T-helper 1 cell treated with Interleukin-12 subunit alpha and Interleukin-12 subunit beta and Interleukin-4 antibody, amounts not matched to agents 30 μg/mL and 1 μg/mL, for 36 hours (primary cell): ENCODE data around the gene FHAD1.
"Not testable (repeated sequence)": the region's sequence is repeated elsewhere in the genome, so short reads cannot be mapped to it uniquely, and the experiment has no call there.

Source experiments
- H3K27ac Mint-ChIP-seq: one replicate; pipeline ENCODE4 v1.8.0; 2021; ENCODE audit warnings: mild to moderate bottlenecking, mixed read lengths
- H3K27me3 Mint-ChIP-seq: one replicate; pipeline ENCODE4 v1.8.0; 2021; ENCODE audit warnings: low read depth, mixed read lengths
- H3K36me3 Mint-ChIP-seq: one replicate; pipeline ENCODE4 v1.8.0; 2021; ENCODE audit warnings: low read depth, mixed read lengths
- H3K4me1 Mint-ChIP-seq: one replicate; pipeline ENCODE4 v1.8.0; 2021; ENCODE audit warnings: low read depth, mixed read lengths
- H3K4me3 Mint-ChIP-seq: one replicate; pipeline ENCODE4 v1.8.0; 2021; ENCODE audit warnings: mild to moderate bottlenecking, moderate library complexity, mixed read lengths
- H3K9me3 Mint-ChIP-seq: one replicate; pipeline ENCODE4 v1.8.0; 2021; ENCODE audit warnings: mixed read lengths

The FHAD1 gene

DNA sequence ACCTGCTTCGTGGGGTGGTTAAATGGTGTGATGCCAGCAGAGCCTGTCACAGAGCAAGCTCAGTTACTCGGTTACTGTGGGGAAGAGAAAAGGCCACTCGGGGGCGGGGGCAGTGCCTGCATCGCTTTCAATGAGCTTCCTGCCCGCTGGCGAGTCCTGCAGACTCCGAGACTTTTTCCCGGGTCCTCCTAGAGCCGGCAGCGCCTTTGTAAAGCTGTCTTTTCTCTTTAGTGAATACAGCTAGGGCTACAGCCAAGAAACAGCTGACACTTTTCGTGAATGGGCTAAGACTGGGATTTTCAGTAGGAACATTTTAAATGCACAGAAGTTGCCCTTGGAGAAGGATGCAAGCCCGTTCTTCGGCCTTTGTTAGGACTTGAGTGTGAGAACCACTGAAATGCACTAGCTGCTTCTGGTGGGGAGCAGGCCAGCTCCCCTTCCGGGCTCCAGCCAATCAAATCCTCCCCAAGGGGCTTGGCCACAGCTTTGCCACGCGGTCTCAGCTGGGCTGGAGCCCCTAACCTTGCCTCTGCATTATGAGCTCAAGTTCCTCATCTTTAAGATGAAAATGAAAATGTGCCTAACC, 139.2 kb downstream of the FHAD1 start:
- Mint-ChIP-seq H3K4me1 (peaks cover 9% of the 10 kb centered on the region), H3K27me3 (peaks cover 45% of the 10 kb centered on the region), H3K9me3 (no peaks in the 10 kb centered on the region), H3K36me3 (no peaks in the 10 kb centered on the region), H3K27ac (no peak overlapping the region), H3K4me3 (no peak overlapping the region)

- Mint-ChIP-seq H3K4me3 (no peak overlapping the region), H3K27me3 (peaks cover 37% of the 10 kb centered on the region), H3K36me3 (no peaks in the 10 kb centered on the region)
These were observed 141.3 kb downstream of the FHAD1 start for GRCh38 chr1:15388201-15388880.

DNA sequence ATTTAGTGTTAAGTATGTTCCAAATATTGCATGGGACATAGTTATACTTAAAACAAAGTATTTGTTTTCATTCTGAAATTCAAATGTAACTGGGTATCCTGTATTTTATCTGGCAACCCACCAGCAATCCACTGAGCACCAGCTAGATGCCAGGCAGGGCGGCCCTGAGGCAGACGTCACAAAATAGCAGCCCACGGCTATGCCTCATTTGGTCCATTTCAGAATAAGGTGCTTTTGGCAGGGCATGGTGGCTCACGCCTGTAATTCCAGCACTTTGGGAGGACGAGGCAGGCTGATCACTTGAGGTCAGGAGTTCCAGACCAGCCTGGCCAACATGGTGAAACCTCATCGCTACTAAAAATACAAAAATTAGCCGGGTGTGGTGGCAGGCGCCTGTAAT, 142.8 kb downstream of the FHAD1 start:
- not testable (repeated sequence) for H3K27ac Mint-ChIP-seq, H3K4me3 Mint-ChIP-seq, H3K36me3 Mint-ChIP-seq, H3K9me3 Mint-ChIP-seq, H3K4me1 Mint-ChIP-seq
- H3K27me3 Mint-ChIP-seq = peaks cover 34% of the 10 kb centered on the region

More at GRCh38 chr1:15388201-15388880, 141.3 kb downstream of the FHAD1 start:
- peaks cover 9% of the 10 kb centered on the region for H3K4me1 Mint-ChIP-seq
- no peaks in the 10 kb centered on the region for H3K9me3 Mint-ChIP-seq
- H3K27ac Mint-ChIP-seq = no peak overlapping the region

DNA sequence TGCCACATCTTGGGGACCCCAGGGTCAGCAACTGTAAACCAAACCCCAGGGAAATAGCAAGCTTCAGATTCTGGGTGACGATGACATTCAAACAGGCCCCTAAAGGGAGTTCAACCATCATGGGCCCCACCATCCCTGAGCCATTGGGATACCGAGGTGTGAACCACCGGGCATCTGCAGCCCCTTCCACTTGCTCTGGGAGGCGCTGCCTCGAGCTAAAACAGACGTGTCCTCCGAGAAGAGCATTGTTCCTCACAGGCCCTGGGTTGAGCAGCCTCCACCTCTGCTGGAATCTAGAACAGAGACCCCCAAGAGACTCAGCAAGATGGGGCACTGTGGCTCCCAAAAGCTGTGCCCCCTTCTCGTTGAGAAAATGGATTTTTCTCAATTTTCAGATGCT, 143.6 kb downstream of the FHAD1 start:
- Mint-ChIP-seq H3K27me3 (peaks cover 31% of the 10 kb centered on the region), H3K27ac (no peak overlapping the region), H3K9me3 (no peaks in the 10 kb centered on the region), H3K36me3 (no peaks in the 10 kb centered on the region), H3K4me1 (peaks cover 6% of the 10 kb centered on the region), H3K4me3 (no peak overlapping the region)

- Mint-ChIP-seq H3K27ac (no peak overlapping the region), H3K4me3 (no peak overlapping the region), H3K27me3 (peaks cover 28% of the 10 kb centered on the region), H3K4me1 (no peaks in the 10 kb centered on the region), H3K36me3 (no peaks in the 10 kb centered on the region), H3K9me3 (no peaks in the 10 kb centered on the region)
These were observed 144.3 kb downstream of the FHAD1 start for GRCh38 chr1:15391366-15391765.

DNA sequence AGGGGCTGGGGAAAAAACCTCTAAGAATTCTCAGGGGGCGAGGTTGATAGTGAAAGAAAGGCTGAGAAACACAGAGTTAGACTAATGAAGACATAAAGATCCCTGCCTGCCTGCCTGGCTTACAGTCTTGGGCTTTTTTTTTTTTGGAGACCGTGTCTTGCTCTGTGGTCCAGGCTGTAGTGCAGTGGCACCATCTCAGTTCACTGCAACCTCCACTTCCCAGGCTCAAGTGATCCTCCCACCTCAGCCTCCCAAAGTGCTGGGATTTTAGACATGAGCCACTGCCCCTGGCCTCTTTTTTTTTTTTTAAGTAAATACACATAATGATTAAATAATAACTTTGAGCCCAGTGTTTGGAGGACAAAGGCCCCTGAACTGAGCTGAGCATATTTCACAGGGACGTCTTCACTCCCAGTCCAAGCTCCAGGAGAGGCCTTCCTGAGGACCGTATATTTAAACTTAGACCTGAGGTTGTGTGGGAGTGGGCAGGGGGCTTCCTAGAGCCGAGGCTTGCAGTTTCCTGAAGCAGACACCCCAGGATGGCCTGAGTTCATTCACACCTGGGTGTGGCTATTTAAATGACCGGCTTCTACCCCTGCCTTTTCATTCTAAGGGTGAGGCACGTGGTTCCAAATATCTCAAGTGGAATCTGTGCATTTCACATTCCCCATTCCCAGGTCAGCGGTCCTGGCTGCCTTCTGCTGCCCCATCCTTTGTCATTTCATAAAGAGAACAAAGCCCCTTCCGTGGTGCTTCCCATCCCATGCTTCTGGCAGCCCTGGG, 146.6 kb downstream of the FHAD1 start:
- peaks cover 15% of the 10 kb centered on the region for H3K27me3 Mint-ChIP-seq
- H3K36me3 Mint-ChIP-seq = no peaks in the 10 kb centered on the region
- no peak overlapping the region for H3K4me3 Mint-ChIP-seq
- H3K9me3 Mint-ChIP-seq = peaks cover 4% of the 10 kb centered on the region
- no peaks in the 10 kb centered on the region for H3K4me1 Mint-ChIP-seq
- no peak overlapping the region for H3K27ac Mint-ChIP-seq

GRCh38 chr1:15394258-15394690, 147.3 kb downstream of the FHAD1 start:
- Mint-ChIP-seq H3K4me3 (no peak overlapping the region), H3K36me3 (no peaks in the 10 kb centered on the region), H3K9me3 (peaks cover 4% of the 10 kb centered on the region), H3K27ac (no peak overlapping the region), H3K4me1 (no peaks in the 10 kb centered on the region), H3K27me3 (peaks cover 9% of the 10 kb centered on the region)

GRCh38 chr1:15397236-15397635, 150.2 kb downstream of the FHAD1 start:
- Mint-ChIP-seq H3K4me3 (no peak overlapping the region), H3K27me3 (peaks cover 9% of the 10 kb centered on the region), H3K27ac (no peak overlapping the region), H3K9me3 (peaks cover 8% of the 10 kb centered on the region), H3K4me1 (peaks cover 5% of the 10 kb centered on the region), H3K36me3 (peaks cover 1% of the 10 kb centered on the region)

DNA sequence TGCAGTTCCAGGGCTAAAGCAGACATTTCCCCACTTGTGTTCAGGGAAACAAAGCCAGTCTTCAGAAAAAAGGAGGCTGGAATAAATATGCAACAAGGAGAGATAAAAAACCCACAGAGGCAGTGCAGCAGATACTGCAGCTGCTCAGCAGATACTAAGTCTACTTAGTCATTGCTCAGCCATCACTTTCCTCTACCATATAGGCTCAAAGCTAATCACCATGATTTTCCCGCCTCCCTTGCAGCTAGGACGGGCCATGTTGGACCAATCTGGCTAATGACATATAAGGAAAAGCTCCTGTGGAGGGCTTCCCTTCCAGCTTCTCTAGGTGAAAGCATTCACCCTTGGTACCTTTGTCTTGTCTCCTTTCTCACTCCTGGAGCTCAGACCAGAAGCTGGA, 152.7 kb downstream of the FHAD1 start:
- Mint-ChIP-seq H3K27me3 (peaks cover 6% of the 10 kb centered on the region), H3K4me3 (no peak overlapping the region), H3K36me3 (peaks cover 1% of the 10 kb centered on the region), H3K9me3 (peaks cover 8% of the 10 kb centered on the region), H3K4me1 (peaks cover 5% of the 10 kb centered on the region), H3K27ac (no peak overlapping the region)

- Mint-ChIP-seq H3K9me3 (peaks cover 8% of the 10 kb centered on the region), H3K4me1 (peaks cover 5% of the 10 kb centered on the region), H3K27me3 (peaks cover 9% of the 10 kb centered on the region), H3K27ac (no peak overlapping the region), H3K4me3 (no peak overlapping the region), H3K36me3 (peaks cover 1% of the 10 kb centered on the region)
These were observed 153.6 kb downstream of the FHAD1 start for GRCh38 chr1:15400627-15401026.

GRCh38 chr1:15401391-15402055, 154.5 kb downstream of the FHAD1 start:
- H3K27ac Mint-ChIP-seq = no peak overlapping the region
- H3K4me3 Mint-ChIP-seq = no peak overlapping the region
- H3K9me3 Mint-ChIP-seq = peaks cover 8% of the 10 kb centered on the region
- peaks cover 5% of the 10 kb centered on the region for H3K4me1 Mint-ChIP-seq
- H3K27me3 Mint-ChIP-seq = peaks cover 15% of the 10 kb centered on the region
- H3K36me3 Mint-ChIP-seq = peaks cover 1% of the 10 kb centered on the region

DNA sequence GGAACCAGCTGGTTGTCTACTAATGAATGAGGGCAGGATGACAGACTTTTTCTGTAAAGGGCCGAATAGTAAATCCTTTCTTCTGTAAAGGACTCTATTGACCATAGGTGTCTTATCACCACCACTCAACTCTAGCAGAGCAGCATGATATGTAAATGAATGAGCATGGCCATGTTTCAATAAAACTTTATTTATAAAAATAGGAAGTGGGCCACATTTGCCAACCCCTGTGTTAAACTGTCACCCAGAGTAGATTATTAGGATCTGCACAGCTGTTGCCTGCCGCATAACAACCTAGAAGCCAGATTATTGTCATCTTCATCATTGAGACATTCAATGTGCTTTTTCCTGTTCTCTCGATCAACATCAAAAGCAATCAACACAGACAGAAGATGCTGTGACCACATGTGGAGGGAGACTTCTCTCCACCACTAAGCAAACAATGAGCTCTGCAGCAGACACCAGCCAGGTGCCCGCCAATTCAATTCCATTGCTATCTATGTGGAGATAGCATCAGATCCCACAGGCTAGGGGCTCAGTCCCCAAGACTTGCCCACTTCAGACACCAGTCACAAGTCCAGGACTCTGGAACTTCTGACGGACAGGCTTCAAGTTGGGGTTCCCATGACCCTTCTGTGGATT, 155.9 kb downstream of the FHAD1 start:
- peaks cover 9% of the 10 kb centered on the region for H3K4me1 Mint-ChIP-seq
- H3K27ac Mint-ChIP-seq = no peak overlapping the region
- no peak overlapping the region for H3K4me3 Mint-ChIP-seq
- H3K36me3 Mint-ChIP-seq = peaks cover 1% of the 10 kb centered on the region
- peaks cover 29% of the 10 kb centered on the region for H3K27me3 Mint-ChIP-seq
- peaks cover 8% of the 10 kb centered on the region for H3K9me3 Mint-ChIP-seq

DNA sequence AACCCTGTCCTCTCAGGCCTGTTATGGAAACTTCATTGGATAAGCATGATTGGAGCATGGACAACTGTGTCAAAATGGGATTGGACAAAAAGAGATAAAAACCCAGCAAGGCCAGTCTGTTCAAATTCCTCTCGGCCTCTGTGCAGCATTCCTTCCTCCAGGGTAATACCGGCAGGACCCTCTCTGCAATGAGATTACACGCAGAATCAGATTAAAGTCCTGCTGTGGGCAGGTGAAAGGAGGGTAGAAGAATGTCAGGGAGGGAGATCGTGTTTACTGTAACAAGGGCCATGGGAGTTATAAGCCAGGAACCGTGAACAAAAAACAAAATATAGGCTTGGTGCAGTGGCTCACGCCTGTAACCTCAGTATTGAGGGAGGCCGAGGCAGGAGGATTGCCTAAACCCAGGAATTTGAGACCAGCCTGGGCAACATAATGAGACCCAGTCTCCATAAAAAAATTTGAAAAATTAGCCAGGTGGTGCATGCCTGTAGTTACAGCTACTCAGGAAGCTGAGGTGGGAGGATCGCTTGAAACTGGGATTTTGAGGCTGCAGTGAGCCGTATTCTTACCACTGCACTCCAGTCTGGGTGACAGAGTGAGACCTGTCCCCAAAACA, 157.0 kb downstream of the FHAD1 start:
- H3K27ac Mint-ChIP-seq = no peak overlapping the region
- H3K27me3 Mint-ChIP-seq = peaks cover 41% of the 10 kb centered on the region
- peaks cover 3% of the 10 kb centered on the region for H3K9me3 Mint-ChIP-seq
- H3K4me1 Mint-ChIP-seq = peaks cover 11% of the 10 kb centered on the region
- H3K4me3 Mint-ChIP-seq = no peak overlapping the region
- H3K36me3 Mint-ChIP-seq = peaks cover 1% of the 10 kb centered on the region
